SJSA1 (cell line): ENCODE data around the gene SMIM41. TPM values are rescaled to one million over a fixed set of nuclear protein-coding genes. Genes with fewer than 3 reads are reported as not detected.

Source experiments
- DNase-seq, 2 experiments: peaks; one replicate each; pipeline ENCODE4 v3.0.0-alpha.2; 2015 to 2020; ENCODE audit warnings: low spot score in 2 of 2, low read depth in 1 of 2
- H3K27ac ChIP-seq: fragments of 250-450 bp; sonication (Bioruptor Pico); 2 replicates; pipeline ENCODE4 v1.5.1; 2020; ENCODE audit warnings: mild to moderate bottlenecking, moderate library complexity
- H3K27me3 ChIP-seq: fragments of 250-450 bp; sonication (Bioruptor Pico); replicated peaks from 2 replicates; pipeline ENCODE4 v1.5.1; 2020; ENCODE audit warnings: mild to moderate bottlenecking, moderate library complexity
- H3K36me3 ChIP-seq: fragments of 250-450 bp; sonication (Bioruptor Pico); 2 replicates; pipeline ENCODE4 v1.5.1; 2020; ENCODE audit warnings: mild to moderate bottlenecking
- H3K4me1 ChIP-seq: fragments of 250-450 bp; sonication (Bioruptor Pico); replicated peaks from 2 replicates; pipeline ENCODE4 v1.6.1; 2021; ENCODE audit warnings: mild to moderate bottlenecking
- H3K4me3 ChIP-seq: fragments of 250-450 bp; sonication (Bioruptor Pico); 2 replicates; pipeline ENCODE4 v1.5.1; 2020; ENCODE audit warnings: mild to moderate bottlenecking
- H3K9me3 ChIP-seq: fragments of 250-450 bp; sonication (Bioruptor Pico); replicated peaks from 2 replicates; pipeline ENCODE4 v1.5.1; 2020; ENCODE audit warnings: mild to moderate bottlenecking
- total RNA-seq: library from RNA; depleted of rRNA; stranded (reverse); fragments of >200 nt; shearing (Covaris generic); gene quantifications from 2 replicates; pipeline ENCODE4 v1.2.3, GENCODE V29; 2014

Gene SMIM41
- total RNA-seq, 1 experiment from 2014 or later, result not detected

DNA sequence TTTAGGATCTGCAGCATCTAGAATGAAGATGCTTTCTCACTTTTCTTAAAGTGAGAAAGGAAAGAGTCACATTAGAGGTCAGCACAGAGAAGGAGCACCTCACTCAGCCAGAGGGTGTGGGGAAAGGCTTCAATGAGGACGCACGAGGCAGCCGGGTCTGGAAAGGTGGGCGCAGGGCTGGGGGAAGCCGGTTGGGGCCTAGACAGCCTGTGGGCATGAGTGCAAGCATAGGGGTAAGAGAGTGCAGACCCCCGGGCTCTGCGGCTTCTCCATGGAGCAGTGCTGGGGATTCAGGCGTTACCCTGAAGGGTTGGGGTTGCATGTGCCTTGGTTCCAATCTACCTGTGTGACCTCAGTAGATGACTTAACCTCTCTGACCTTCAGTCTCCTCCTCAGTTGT, 62.4 kb downstream of the SMIM41 start:
- DNase-seq, result no peak
- 0 out of 2 replicates have a peak, but pooled peaks cover 4% of the 10 kb centered on the region for H3K27me3 ChIP-seq
- no peaks in the 10 kb centered on the region for H3K9me3 ChIP-seq
- peaks cover 37% of the 10 kb centered on the region for H3K4me1 ChIP-seq
- H3K4me3 ChIP-seq, result no peak overlapping the region
- no peak overlapping the region for H3K27ac ChIP-seq
- H3K36me3 ChIP-seq, result peaks cover 6% of the 10 kb centered on the region

DNA sequence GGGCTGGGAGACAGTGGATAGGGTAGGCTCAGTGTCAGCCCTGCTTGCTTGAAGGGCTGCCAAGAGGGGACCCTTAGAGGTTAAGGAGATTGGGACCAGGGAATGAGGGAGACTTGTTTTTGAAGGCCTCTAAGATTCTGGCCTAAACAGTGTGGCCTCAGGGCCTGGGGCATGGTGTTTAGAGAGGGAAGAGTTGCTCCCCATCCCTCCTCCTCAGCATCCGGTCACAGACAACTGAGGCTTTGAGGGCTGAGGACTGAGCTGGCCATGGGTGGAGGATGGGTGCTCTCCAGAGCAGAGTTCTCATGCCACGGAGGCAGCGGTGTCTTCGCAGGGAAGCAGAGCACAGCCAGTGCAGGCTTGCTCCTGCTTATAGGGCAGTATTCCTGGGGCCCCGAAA, 62.9 kb downstream of the SMIM41 start:
- H3K27ac ChIP-seq, result no peak overlapping the region
- no peak overlapping the region for H3K4me3 ChIP-seq
- H3K27me3 ChIP-seq, result 0 out of 2 replicates have a peak, but pooled peaks cover 4% of the 10 kb centered on the region
- no peaks in the 10 kb centered on the region for H3K9me3 ChIP-seq
- H3K4me1 ChIP-seq, result peaks cover 41% of the 10 kb centered on the region
- H3K36me3 ChIP-seq, result peaks cover 7% of the 10 kb centered on the region
- no peak for DNase-seq

GRCh38 chr12:52144512-52145227, 65.2 kb downstream of the SMIM41 start:
- peaks cover 7% of the 10 kb centered on the region for H3K36me3 ChIP-seq
- no peak overlapping the region for H3K4me3 ChIP-seq
- no peaks in the 10 kb centered on the region for H3K9me3 ChIP-seq
- peak overlapping the region; percentile 100 for H3K27ac ChIP-seq
- DNase-seq, result no peak
- no peaks in the 10 kb centered on the region for H3K27me3 ChIP-seq
- peaks cover 63% of the 10 kb centered on the region for H3K4me1 ChIP-seq

GRCh38 chr12:52145228-52146088, 66.0 kb downstream of the SMIM41 start:
- Histone ChIP-seq H3K9me3 (no peaks in the 10 kb centered on the region), H3K4me3 (no peak overlapping the region), H3K36me3 (peaks cover 7% of the 10 kb centered on the region), H3K27ac (peak overlapping the region; percentile 100), H3K4me1 (peaks cover 71% of the 10 kb centered on the region), H3K27me3 (no peaks in the 10 kb centered on the region)
- DNase-seq, result no peak

GRCh38 chr12:52146089-52146821, 66.8 kb downstream of the SMIM41 start:
- Histone ChIP-seq H3K4me1 (peaks cover 71% of the 10 kb centered on the region), H3K9me3 (no peaks in the 10 kb centered on the region), H3K4me3 (peak overlapping the region; percentile 23), H3K27me3 (no peaks in the 10 kb centered on the region), H3K27ac (peak overlapping the region; percentile 100), H3K36me3 (peaks cover 7% of the 10 kb centered on the region)
- no peak for DNase-seq

DNA sequence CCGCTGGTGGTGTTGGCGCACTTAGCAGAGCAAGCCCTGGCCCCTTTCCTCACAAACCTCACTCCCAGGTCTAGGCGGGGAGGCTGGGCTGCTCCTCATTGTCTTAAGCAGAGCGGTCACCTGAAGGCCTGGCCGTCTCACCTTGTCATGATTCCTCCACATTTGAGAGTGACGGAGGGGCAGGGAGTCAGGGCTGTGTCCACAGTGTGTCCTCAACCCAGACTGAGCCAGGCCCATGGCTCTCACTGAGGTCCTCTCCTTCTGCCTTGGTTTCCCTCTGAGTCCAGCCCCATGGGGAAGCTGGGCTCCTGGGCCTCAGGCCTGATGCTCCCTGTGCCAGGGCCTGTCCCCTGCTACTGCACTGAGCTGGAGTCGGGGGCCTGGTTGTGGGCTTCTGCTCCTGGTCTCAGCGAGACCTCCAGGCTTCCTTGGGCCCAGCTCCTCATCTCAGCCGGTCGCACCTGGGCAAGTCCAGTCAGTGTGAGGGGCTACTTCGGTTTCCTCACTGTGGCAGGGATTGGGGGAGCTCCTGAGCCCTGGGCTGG, 67.4 kb downstream of the SMIM41 start:
- H3K4me3 ChIP-seq, result peak overlapping the region; percentile 23
- H3K36me3 ChIP-seq, result peaks cover 7% of the 10 kb centered on the region
- no peak for DNase-seq
- H3K27ac ChIP-seq, result peak overlapping the region; percentile 100
- no peaks in the 10 kb centered on the region for H3K9me3 ChIP-seq
- H3K4me1 ChIP-seq, result peaks cover 73% of the 10 kb centered on the region
- no peaks in the 10 kb centered on the region for H3K27me3 ChIP-seq

DNA sequence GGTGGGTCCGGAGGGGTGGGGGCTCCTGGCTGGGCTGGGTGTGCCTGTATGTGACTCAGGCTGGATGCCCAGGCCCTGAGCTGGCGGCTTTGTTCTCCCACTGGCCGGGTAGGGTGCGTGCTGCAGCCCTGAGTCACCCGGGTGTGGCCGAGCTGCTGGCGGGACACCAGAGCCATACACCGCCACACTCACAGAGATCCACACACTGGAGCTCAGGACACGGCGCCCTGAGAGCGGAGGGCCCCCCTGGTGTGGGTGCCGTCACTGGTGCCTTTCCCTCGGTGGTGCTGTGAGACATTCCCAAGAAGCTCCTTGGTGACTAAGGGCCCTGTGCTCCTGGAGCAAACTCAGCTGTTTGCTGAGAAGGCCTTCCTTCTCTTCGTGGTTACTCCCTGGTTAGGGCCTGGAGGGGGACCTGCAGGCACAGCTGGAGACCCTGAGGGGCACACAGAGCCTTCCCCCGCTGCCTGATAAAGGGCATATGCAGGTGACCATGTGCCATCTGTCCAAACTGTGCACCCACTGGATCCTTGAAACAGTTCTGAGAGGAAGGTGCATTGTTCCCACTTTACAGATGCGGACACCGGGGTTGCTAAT, 68.0 kb downstream of the SMIM41 start:
- H3K4me3 ChIP-seq, result no peak overlapping the region
- H3K9me3 ChIP-seq, result no peaks in the 10 kb centered on the region
- no peaks in the 10 kb centered on the region for H3K27me3 ChIP-seq
- DNase-seq, result peak; percentile 97 to 100
- H3K4me1 ChIP-seq, result peaks cover 76% of the 10 kb centered on the region
- H3K27ac ChIP-seq, result peak overlapping the region; percentile 100
- H3K36me3 ChIP-seq, result peaks cover 7% of the 10 kb centered on the region

DNA sequence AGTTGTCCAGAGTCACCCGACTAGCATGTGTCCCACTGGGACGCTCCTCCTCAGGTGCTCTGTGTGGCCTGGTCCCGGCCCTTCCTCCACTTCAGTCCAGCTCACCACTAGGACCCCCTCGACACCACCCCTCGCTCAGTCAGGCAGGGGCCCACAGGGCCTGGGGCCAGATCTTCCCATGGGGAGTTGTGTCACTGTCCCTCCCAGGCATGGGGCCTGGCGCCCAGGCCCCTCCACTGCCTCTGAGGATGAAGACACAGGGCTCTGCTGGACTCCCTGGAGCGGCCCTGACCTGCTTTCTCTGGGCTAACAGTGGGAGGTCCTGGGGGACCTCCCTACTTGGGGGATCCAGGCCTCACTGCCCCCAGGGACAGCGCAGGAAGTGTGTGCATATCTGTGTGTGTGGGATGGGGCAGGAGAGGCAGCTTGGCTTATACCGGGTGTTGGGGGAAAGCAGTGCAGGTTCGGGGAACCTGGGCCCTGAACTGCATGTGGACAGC, 68.5 kb downstream of the SMIM41 start:
- Histone ChIP-seq H3K36me3 (peaks cover 7% of the 10 kb centered on the region), H3K27ac (peak overlapping the region; percentile 100), H3K27me3 (no peaks in the 10 kb centered on the region), H3K9me3 (no peaks in the 10 kb centered on the region), H3K4me1 (peaks cover 76% of the 10 kb centered on the region), H3K4me3 (no peak overlapping the region)
- peak; percentile 85 to 86 for DNase-seq

DNA sequence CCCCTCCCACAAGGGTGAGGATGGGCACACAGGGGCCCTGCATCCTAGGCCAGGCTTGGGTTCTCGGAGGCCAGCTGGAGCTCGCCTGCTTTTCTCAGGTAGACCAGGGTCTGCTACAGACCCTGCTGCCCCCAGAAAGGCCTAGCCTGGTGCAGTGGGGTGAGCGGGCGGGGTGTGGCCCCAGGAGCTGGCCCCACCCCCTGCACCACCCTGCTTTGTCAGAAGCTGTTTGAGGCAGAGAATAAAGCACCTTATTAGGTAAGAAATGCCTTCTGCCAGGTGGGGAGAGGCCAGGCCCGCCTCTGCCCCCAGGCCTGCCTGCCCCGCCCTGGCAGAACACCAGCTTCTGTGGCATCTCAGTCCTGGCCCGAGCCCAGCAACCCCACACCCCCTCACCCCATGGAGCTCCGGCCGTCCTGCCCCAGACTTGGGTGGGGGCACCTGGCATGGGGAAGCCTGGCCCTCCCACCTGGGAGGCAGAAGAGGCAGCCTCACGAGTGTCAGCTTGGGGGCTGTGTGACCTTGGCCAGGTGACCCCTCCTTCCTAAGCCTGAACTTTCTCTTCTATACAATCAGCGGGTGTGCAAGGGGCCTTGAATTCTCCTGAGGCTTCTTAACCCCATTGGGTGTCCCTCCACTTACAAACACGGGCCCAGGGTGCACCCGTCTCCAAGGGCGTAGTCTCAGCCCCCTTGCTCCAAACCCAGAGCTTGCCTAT, 69.1 kb downstream of the SMIM41 start:
- no peak overlapping the region for H3K4me3 ChIP-seq
- no peaks in the 10 kb centered on the region for H3K9me3 ChIP-seq
- H3K4me1 ChIP-seq, result peaks cover 72% of the 10 kb centered on the region
- DNase-seq, result no peak
- peaks cover 7% of the 10 kb centered on the region for H3K36me3 ChIP-seq
- no peaks in the 10 kb centered on the region for H3K27me3 ChIP-seq
- peak overlapping the region; percentile 100 for H3K27ac ChIP-seq

GRCh38 chr12:52149182-52149641, 69.7 kb downstream of the SMIM41 start:
- Histone ChIP-seq H3K27me3 (no peaks in the 10 kb centered on the region), H3K4me1 (peaks cover 66% of the 10 kb centered on the region), H3K27ac (peak overlapping the region; percentile 100), H3K9me3 (no peaks in the 10 kb centered on the region), H3K36me3 (peaks cover 7% of the 10 kb centered on the region), H3K4me3 (no peak overlapping the region)
- no peak for DNase-seq

DNA sequence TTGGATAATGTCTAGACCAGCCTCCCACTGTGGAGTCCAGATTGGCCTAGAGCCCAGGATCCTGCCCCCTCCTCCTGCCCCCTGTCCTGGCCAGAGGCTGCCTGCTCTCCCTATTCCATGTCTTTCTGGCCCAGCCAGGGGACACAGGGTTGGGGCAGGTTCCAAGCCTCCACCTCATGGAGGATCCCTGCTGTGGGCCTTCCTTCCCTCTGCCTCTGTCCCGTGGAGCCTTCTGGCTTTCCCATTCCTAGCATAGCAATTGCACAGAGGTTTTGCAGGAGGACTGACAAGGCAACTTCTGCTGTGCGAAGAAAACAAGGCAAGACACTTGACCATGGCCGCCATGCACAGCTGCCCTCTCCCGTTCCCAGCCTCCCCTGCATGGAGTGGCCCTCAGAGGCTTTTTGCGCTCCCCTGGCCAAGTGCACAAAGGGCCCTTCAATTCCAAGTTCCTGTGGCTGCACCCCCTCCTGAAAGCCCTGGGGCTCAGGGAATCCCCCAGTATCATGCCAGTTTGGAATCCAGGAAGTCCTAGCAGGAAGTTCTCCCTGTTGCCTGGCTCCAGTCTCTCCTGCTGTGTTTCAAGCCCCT, 70.2 kb downstream of the SMIM41 start:
- no peaks in the 10 kb centered on the region for H3K9me3 ChIP-seq
- no peak for DNase-seq
- H3K4me3 ChIP-seq, result no peak overlapping the region
- H3K4me1 ChIP-seq, result peaks cover 61% of the 10 kb centered on the region
- H3K36me3 ChIP-seq, result peaks cover 7% of the 10 kb centered on the region
- H3K27ac ChIP-seq, result peak overlapping the region; percentile 100
- H3K27me3 ChIP-seq, result no peaks in the 10 kb centered on the region

GRCh38 chr12:52151153-52151836, 71.8 kb downstream of the SMIM41 start:
- H3K4me1 ChIP-seq, result peaks cover 50% of the 10 kb centered on the region
- H3K9me3 ChIP-seq, result no peaks in the 10 kb centered on the region
- no peak overlapping the region for H3K4me3 ChIP-seq
- H3K36me3 ChIP-seq, result peaks cover 7% of the 10 kb centered on the region
- DNase-seq, result no peak
- no peak overlapping the region for H3K27ac ChIP-seq
- no peaks in the 10 kb centered on the region for H3K27me3 ChIP-seq
